Breast epithelium (tissue), 4 donors: ENCODE data around the gene NDC80. TPM values are rescaled to one million over a fixed set of nuclear protein-coding genes. Genes with fewer than 3 reads are reported as not detected.

Experiments
- DNase-seq, 2 donors: peaks; one replicate each; pipeline ENCODE4 v3.0.0-alpha.2; 2019; ENCODE audit warnings: low spot score in 2 of 2
- H3K27ac ChIP-seq, 2 donors: fragments of 200-600 bp; sonication (generic) in 1 of 2; one replicate each; pipeline ENCODE4 v1.5.1; 2016 to 2019; ENCODE audit warnings: mild to moderate bottlenecking in 1 of 2
- H3K27me3 ChIP-seq, 2 donors: fragments of 200-600 bp; sonication (generic) in 1 of 2; one replicate each; pipeline versions ENCODE4 v1.5.1 to v1.6.0; 2017 to 2019; ENCODE audit warnings: control low read depth in 1 of 2, mild to moderate bottlenecking in 1 of 2
- H3K36me3 ChIP-seq: fragments of 200-600 bp; one replicate; pipeline ENCODE4 v1.5.1; 2019
- H3K4me1 ChIP-seq, 2 donors: fragments of 200-600 bp; sonication (generic); one replicate each; pipeline ENCODE4 v1.5.1; 2016 to 2019; ENCODE audit warnings: control low read depth in 1 of 2
- H3K4me3 ChIP-seq, 3 donors: fragments of 200-600 bp; sonication (generic); 1 replicate in 2 of 3; 2 replicates in 1 of 3; pipeline ENCODE4 v1.5.1; 2016 to 2019; ENCODE audit warnings: mild to moderate bottlenecking in 3 of 3, moderate library complexity in 2 of 3
- H3K9me3 ChIP-seq, 2 donors: fragments of 200-600 bp; sonication (generic) in 1 of 2; one replicate each; pipeline ENCODE4 v1.5.1; 2016 to 2019; ENCODE audit warnings: control low read depth in 1 of 2
- POLR2A ChIP-seq: fragments of 450-650 bp; IDR thresholded peaks from one replicate; pipeline ENCODE4 v1.6.1; 2016; ENCODE audit warnings: antibody characterized with exemption, mild to moderate bottlenecking, moderate library complexity
- POLR2AphosphoS5 ChIP-seq, 3 donors: sonication (generic); formaldehyde crosslinking; IDR thresholded peaks; one replicate each; pipeline ENCODE4 v1.6.1; 2017; ENCODE audit warnings: antibody characterized with exemption in 3 of 3
- intact Hi-C: fragments of 100-400 bp; cut with DNase I; formaldehyde crosslinking; loops from one replicate; pipeline ENCODE4 v1.15.1; 2023; ENCODE audit warnings: low total_unique reads
- total RNA-seq, 3 donors: library from RNA; depleted of rRNA; stranded (reverse); fragments of >200 nt; gene quantifications; one replicate each; pipeline ENCODE4 v1.1.0, GENCODE V29; 2016
- TF ChIP-seq, protein P1 (sequence below), 3 donors: fragments of 450-650 bp; IDR thresholded peaks; one replicate each; pipeline ENCODE4 v1.5.1; 2016 to 2017; ENCODE audit warnings: antibody characterized with exemption in 3 of 3, mild to moderate bottlenecking in 3 of 3, moderate library complexity in 3 of 3

The NDC80 gene
- total RNA-seq, 3 donors from 2014 or later, result 0.44 to 0.98 (median 0.96) TPM

DNA sequence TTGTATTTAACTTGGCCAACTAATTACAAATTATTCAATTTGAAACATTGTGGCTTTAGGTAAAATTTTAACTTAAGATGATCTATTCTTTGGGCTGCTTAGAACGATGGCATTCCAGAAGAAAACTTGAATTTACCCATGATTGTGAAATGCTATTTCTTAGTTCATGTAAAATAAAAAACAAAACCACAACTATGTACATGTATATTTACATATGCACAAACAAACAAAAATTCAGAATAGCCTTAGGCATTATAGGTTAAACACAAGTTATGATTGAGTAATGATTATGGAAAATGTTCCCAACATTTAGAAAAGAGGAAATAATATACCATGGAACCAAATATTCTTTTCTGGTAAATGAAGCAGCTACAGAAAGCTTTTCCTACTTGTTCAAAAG is 80.6 kb downstream of the NDC80 start:
- intact Hi-C loops, result no loop called here
- TF ChIP-seq POLR2A, result no peak
- TF ChIP-seq POLR2AphosphoS5 (IDR thresholded peaks at IDR 0.05), result no peak
- TF ChIP-seq, protein P1, sequence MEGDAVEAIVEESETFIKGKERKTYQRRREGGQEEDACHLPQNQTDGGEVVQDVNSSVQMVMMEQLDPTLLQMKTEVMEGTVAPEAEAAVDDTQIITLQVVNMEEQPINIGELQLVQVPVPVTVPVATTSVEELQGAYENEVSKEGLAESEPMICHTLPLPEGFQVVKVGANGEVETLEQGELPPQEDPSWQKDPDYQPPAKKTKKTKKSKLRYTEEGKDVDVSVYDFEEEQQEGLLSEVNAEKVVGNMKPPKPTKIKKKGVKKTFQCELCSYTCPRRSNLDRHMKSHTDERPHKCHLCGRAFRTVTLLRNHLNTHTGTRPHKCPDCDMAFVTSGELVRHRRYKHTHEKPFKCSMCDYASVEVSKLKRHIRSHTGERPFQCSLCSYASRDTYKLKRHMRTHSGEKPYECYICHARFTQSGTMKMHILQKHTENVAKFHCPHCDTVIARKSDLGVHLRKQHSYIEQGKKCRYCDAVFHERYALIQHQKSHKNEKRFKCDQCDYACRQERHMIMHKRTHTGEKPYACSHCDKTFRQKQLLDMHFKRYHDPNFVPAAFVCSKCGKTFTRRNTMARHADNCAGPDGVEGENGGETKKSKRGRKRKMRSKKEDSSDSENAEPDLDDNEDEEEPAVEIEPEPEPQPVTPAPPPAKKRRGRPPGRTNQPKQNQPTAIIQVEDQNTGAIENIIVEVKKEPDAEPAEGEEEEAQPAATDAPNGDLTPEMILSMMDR (IDR thresholded peaks at IDR 0.05), result no peak
- Histone ChIP-seq H3K27me3 (no peaks in the 10 kb centered on the region), H3K27ac (no peak overlapping the region), H3K9me3 (no peaks in the 10 kb centered on the region), H3K4me1 (no peaks in the 10 kb centered on the region), H3K36me3 (no peaks in the 10 kb centered on the region), H3K4me3 (no peak overlapping the region)
- no peak for DNase-seq

DNA sequence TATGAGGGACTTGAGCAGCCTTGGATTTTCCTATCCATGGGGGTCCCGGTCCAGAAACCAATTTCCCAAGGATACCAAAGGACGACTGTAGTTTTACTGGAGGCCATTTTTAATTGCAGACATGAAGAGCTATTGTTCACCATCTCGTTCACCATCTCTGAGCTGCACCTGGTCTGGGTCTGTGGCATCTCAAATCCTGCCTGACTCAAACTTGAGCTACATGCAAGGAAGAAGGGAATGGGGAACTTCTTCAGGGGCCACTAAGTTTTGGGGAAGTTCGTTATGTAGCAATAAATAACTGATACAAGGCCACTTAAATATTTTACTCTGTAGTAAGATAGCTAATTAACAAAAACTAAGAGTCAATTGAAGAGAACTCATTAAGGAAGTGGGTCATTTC is 82.1 kb downstream of the NDC80 start:
- no peaks in the 10 kb centered on the region for H3K9me3 ChIP-seq
- intact Hi-C loops, result no loop called here
- H3K4me1 ChIP-seq, result peaks cover 0 to 6% of the 10 kb centered on the region in 2 donors
- no peaks in the 10 kb centered on the region for H3K27me3 ChIP-seq
- TF ChIP-seq POLR2A (no peak), POLR2AphosphoS5 (IDR thresholded peaks at IDR 0.05) (no peak)
- TF ChIP-seq, protein P1 (IDR thresholded peaks at IDR 0.05), result no peak
- no peak overlapping the region for H3K27ac ChIP-seq
- DNase-seq, result no peak
- H3K36me3 ChIP-seq, result no peaks in the 10 kb centered on the region
- no peak overlapping the region for H3K4me3 ChIP-seq

DNA sequence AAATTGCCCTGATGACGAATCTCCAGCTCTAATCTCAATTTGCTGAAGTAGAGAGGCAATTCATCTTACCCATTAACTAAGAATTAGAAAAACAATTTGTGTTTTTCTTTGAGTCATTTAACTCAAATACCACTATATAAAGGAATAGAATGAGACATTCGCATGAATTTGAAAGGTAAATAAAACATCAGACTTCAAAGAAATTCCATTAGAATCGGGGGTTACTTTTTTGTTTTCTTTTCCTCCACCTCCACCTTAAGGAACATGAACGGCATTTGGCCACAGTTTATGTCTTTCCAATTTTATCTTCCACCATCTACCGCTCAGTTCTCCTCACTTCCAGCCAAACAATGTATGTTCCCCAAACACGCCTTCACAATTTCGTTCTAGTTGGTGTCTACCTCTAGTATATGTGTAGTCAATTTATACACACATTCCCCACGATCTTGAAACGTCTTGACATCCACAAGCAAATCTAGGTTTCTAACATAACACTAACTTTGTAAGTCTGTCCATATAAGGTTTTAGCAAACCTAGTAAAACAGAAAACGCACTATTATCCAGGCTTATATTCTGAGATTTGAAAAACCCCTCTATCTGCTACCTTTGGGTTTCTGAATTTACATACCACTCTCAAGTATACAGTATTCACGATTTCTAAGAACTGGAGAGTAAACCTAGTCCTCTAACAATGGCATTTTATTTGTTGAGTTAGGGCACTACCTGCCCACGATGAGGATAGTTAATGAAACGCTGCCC is 83.0 kb downstream of the NDC80 start:
- intact Hi-C loops, result no loop called here
- Histone ChIP-seq H3K9me3 (no peaks in the 10 kb centered on the region), H3K36me3 (no peaks in the 10 kb centered on the region), H3K4me1 (peaks cover 0 to 8% of the 10 kb centered on the region in 2 donors), H3K27me3 (no peaks in the 10 kb centered on the region), H3K4me3 (peak overlapping the region; percentile 91 to 96 (median 91)), H3K27ac (peak overlapping the region; percentile 97 to 99)
- no peak for DNase-seq
- TF ChIP-seq, protein P1 (IDR thresholded peaks at IDR 0.05), result no peak
- no peak for TF ChIP-seq POLR2AphosphoS5 (IDR thresholded peaks at IDR 0.05)
- TF ChIP-seq POLR2A, result no peak

DNA sequence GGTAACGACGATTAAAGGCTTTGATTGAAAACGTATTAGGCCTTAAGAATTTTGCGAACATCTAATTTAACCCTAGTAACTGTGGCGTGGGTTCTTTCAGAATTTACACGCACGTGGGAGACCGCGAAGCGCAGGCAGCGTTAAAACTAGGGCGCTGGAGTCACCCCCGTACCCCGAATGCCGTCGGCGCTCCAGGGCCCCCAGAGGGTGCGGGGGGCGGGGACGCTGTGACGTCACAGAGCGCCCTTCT is 83.5 kb downstream of the NDC80 start:
- intact Hi-C loops, result loop anchor here (5.0 kb wide), 1 partner anchor 1943 kb away; the partner anchor contains the start of gene ENOSF1
- Histone ChIP-seq H3K27ac (peak overlapping the region; percentile 97 to 99), H3K27me3 (no peaks in the 10 kb centered on the region), H3K36me3 (no peaks in the 10 kb centered on the region), H3K4me3 (peak overlapping the region; percentile 91 to 96 (median 91)), H3K4me1 (peaks cover 0 to 8% of the 10 kb centered on the region in 2 donors), H3K9me3 (no peaks in the 10 kb centered on the region)
- TF ChIP-seq POLR2AphosphoS5 (IDR thresholded peaks at IDR 0.05) (no peak), POLR2A (no peak)
- TF ChIP-seq, protein P1 (IDR thresholded peaks at IDR 0.05), result no peak
- no peak for DNase-seq

DNA sequence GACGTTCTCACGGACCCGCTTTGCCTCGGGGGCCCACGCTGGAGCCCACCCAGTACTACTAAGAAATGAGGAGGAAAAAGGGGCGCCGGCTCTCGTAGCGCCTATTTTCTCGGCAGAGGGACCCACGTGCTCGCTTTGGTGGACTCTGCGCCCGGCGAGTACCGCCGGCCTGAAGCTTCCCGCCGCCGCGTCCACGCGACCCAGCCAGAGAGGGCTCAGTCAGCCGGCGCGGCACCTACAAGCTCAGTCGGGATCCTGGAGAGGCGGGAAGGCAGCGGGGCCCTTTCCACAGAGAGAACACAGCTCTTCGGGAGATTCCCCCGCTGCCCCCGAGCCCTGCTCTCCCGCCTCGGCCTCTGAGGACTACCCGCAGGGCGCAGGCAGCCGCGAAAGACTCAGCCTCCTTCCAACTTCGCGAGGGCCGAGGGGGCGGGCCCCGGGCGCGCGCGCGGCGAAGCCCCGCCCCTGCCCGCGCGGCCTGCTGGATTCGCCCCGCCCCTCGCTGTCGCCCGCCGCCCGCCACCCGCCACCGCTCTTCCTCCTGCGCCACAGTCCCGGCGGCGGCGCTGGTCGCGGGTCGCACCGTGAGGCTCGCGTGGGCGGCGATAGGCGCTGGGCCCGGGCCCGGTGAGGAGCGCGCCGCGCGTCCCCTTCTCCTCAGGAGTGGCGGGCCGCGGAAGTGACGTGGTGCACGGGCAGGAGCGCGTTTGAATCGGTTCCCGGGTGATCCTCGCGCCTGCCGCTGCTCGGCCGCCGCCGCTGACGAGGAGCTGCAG is 84.0 kb downstream of the NDC80 start, which contains the start of gene SMCHD1:
SMCHD1 (plus strand) TSS at position 549 of the 776 bp plus-strand sequence. CDS start 350 bp downstream, outside the sequence.
- H3K4me3 ChIP-seq, result peak within 1 kb of the TSS; percentile 91 to 96 (median 91)
- H3K27ac ChIP-seq, result peak within 1 kb of the TSS; percentile 97 to 99
- peak; percentile 78 to 88 (median 85) for TF ChIP-seq POLR2AphosphoS5 (IDR thresholded peaks at IDR 0.05)
- no peak for TF ChIP-seq POLR2A
- H3K9me3 ChIP-seq, result no peaks in the 10 kb centered on the region
- peak; percentile 73 to 77 for DNase-seq
- intact Hi-C loops, result loop anchor here (5.0 kb wide), 1 partner anchor 1943 kb away; the partner anchor contains the start of gene ENOSF1
- H3K27me3 ChIP-seq, result no peaks in the 10 kb centered on the region
- H3K4me1 ChIP-seq, result peaks cover 0 to 8% of the 10 kb centered on the region in 2 donors
- H3K36me3 ChIP-seq, result no peaks in the 10 kb centered on the region
